Mucosa of descending colon (tissue), 3 donors: ENCODE results near the gene GALNT4. TPM values are rescaled to one million over a fixed set of nuclear protein-coding genes. Genes with fewer than 3 reads are reported as not detected.

Experiments used
- ATAC-seq: fragments of 200-7000 bp; cut with Tn5 transposase; one replicate; pipeline ENCODE4 v1.9.1; 2020; ENCODE audit warnings: mild to moderate bottlenecking, moderate library complexity
- DNase-seq, 3 donors: peaks; one replicate each; pipeline ENCODE4 v3.0.0-alpha.2; 2020
- H3K36me3 ChIP-seq: fragments of 200-600 bp; one replicate; pipeline ENCODE4 v1.8.0; 2021; ENCODE audit warnings: low read depth, mild to moderate bottlenecking
- H3K4me1 ChIP-seq: fragments of 200-600 bp; one replicate; pipeline ENCODE4 v1.8.0; 2021; ENCODE audit warnings: low read depth, mild to moderate bottlenecking
- H3K4me3 ChIP-seq: fragments of 200-600 bp; one replicate; pipeline ENCODE4 v1.8.0; 2021; ENCODE audit warnings: mild to moderate bottlenecking
- H3K9me3 ChIP-seq: fragments of 200-600 bp; one replicate; pipeline ENCODE4 v1.8.0; 2021; ENCODE audit warnings: mild to moderate bottlenecking
- intact Hi-C, 2 donors: fragments of 100-400 bp; cut with DNase I in 1 of 2; cut with micrococcal nuclease in 1 of 2; formaldehyde crosslinking; loops; one replicate each; pipeline versions ENCODE4 v1.11.0 to v1.11.1; 2022; cut with DNase I, micrococcal nuclease
- total RNA-seq, 3 donors: library from RNA; stranded (reverse); fragmentation: NEBNext Ultra II Directional in 2 of 3; extraction: Animal tissue kit (Norgen Biotek cat#: 25700) in 2 of 3; gene quantifications; one replicate each; pipeline versions ENCODE4 v1.2.1 to v1.2.4, GENCODE V29; 2021 to 2023
- TF ChIP-seq, protein P1 (sequence below): fragments of 200-600 bp; IDR thresholded peaks from one replicate; pipeline ENCODE4 v1.8.0; 2022; ENCODE audit warnings: antibody characterized with exemption, mild to moderate bottlenecking
- donor health status: DM: no; HTN: no; CAD: no; lungs with moderate emphysema.
- donor health status: DM: no; HTN: no; CAD: no.
- donor health status: DM: no; HTN: yes; CAD: no.

GALNT4 gene
- total RNA-seq, 3 donors from 2014 or later = 19.3 to 49.6 (median 41.9) TPM

- H3K4me1 ChIP-seq = peaks cover 13% of the 10 kb centered on the region
- TF ChIP-seq, protein P1, sequence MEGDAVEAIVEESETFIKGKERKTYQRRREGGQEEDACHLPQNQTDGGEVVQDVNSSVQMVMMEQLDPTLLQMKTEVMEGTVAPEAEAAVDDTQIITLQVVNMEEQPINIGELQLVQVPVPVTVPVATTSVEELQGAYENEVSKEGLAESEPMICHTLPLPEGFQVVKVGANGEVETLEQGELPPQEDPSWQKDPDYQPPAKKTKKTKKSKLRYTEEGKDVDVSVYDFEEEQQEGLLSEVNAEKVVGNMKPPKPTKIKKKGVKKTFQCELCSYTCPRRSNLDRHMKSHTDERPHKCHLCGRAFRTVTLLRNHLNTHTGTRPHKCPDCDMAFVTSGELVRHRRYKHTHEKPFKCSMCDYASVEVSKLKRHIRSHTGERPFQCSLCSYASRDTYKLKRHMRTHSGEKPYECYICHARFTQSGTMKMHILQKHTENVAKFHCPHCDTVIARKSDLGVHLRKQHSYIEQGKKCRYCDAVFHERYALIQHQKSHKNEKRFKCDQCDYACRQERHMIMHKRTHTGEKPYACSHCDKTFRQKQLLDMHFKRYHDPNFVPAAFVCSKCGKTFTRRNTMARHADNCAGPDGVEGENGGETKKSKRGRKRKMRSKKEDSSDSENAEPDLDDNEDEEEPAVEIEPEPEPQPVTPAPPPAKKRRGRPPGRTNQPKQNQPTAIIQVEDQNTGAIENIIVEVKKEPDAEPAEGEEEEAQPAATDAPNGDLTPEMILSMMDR = no peak
- no peak for ATAC-seq
- intact Hi-C loops = no loop called here
- H3K4me3 ChIP-seq = no peak overlapping the region
- H3K36me3 ChIP-seq = no peaks in the 10 kb centered on the region
- DNase-seq = no peak
- H3K9me3 ChIP-seq = no peaks in the 10 kb centered on the region
Measured at GRCh38 chr12:89513544-89513943, 11.1 kb downstream of the GALNT4 start.

GRCh38 chr12:89507015-89507824 is 17.4 kb downstream of the GALNT4 start:
- no peak overlapping the region for H3K4me3 ChIP-seq
- no peaks in the 10 kb centered on the region for H3K9me3 ChIP-seq
- intact Hi-C loops = no loop called here
- ATAC-seq = peak; percentile 88
- peaks cover 21% of the 10 kb centered on the region for H3K4me1 ChIP-seq
- H3K36me3 ChIP-seq = no peaks in the 10 kb centered on the region
- TF ChIP-seq, protein P1 = no peak
- peak; percentile 41 to 69 (median 57) for DNase-seq

DNA sequence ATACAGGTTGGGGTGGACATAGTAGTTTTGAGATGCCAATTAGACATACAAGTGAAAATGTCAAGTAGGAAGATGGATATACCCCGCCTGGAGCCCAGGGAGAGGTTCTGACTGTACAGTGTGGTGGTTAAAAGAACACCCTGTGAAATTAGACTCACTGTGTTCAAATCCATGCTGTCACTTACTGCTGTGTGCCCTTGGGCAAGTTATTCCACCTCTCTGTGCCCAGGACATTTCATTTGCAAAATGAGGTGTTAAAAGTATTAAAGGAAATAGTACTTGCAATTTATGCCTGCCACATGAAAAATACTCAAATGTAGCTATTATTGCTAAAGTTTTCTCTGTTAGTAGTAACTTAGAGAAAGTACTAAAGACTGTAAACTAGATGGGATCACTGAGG is 18.5 kb downstream of the GALNT4 start:
- TF ChIP-seq, protein P1 = no peak
- Histone ChIP-seq H3K4me3 (no peak overlapping the region), H3K4me1 (peaks cover 21% of the 10 kb centered on the region), H3K9me3 (no peaks in the 10 kb centered on the region), H3K36me3 (no peaks in the 10 kb centered on the region)
- intact Hi-C loops = no loop called here
- ATAC-seq (no peak), DNase-seq (no peak)

- intact Hi-C loops = no loop called here
- DNase-seq (no peak), ATAC-seq (no peak)
- peaks cover 19% of the 10 kb centered on the region for H3K4me1 ChIP-seq
- TF ChIP-seq, protein P1 = no peak
- no peaks in the 10 kb centered on the region for H3K9me3 ChIP-seq
- no peak overlapping the region for H3K4me3 ChIP-seq
- H3K36me3 ChIP-seq = no peaks in the 10 kb centered on the region
Measured at GRCh38 chr12:89504560-89505346, 19.8 kb downstream of the GALNT4 start.

DNA sequence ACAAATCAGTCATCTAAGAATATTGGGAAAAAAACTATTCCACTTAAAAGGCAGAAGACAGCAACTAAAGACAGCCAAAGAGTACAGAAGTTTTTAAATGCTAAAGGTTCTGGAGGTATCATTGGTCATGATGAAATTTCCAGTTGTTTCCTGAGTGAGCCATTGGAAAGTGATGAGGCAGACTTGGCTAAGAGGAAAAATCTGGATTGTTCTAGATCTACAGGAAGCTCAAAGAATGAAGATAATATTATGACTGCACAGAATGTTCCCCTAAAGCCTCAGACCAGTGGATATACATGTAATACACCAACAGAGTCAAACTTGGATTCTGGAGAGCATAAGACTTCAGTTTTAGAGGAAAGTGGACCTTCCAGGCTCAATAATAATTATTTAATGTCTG is 22.8 kb downstream of the GALNT4 start:
- TF ChIP-seq, protein P1 = no peak
- Histone ChIP-seq H3K4me3 (no peak overlapping the region), H3K4me1 (peaks cover 16% of the 10 kb centered on the region), H3K36me3 (no peaks in the 10 kb centered on the region), H3K9me3 (no peaks in the 10 kb centered on the region)
- intact Hi-C loops = no loop called here
- DNase-seq (no peak), ATAC-seq (no peak)
